HEK293T (cell line): Measurements from ENCODE around the gene ZNF148.

Experiments used
- BHLHE40 ChIP-seq: fragments of 450-650 bp; IDR thresholded peaks from 2 replicates; pipeline ENCODE4 v1.6.1; 2016; ENCODE audit warnings: mild to moderate bottlenecking, moderate library complexity, borderline replicate concordance
- TARDBP ChIP-seq: fragments of 450-650 bp; IDR thresholded peaks from 2 replicates; pipeline ENCODE4 v1.6.1; 2016

- TF ChIP-seq BHLHE40 (no peak), TARDBP (no peak)
Measured at GRCh38 chr3:125202197-125202596, 172.9 kb downstream of the ZNF148 start.
